Measurements from ENCODE around the gene PAPPA2.

Gene PAPPA2

DNA sequence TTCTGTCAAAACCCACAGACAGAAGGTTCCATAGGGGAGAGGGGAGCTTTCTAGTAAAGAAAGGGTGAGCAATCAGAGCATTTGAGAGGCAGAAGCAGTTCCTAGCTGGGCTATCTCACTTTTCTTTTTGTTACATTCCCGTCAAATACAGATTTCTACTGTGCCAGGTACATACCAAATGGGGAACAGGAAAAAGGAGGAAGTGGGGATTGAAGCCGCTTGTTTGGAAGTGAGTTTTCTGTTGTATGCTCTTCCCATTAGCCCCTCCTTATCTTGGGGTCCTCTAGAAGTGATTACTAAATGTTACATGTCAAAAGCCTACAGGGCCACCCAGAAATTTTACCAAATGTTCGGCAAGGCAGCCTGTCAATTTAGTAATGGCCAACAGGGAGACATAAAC, 116.1 kb downstream of the PAPPA2 start:
- no peak for DNase-seq (ENCODE audit: extremely low read depth, low read depth)
- TF ChIP-seq, protein P1, sequence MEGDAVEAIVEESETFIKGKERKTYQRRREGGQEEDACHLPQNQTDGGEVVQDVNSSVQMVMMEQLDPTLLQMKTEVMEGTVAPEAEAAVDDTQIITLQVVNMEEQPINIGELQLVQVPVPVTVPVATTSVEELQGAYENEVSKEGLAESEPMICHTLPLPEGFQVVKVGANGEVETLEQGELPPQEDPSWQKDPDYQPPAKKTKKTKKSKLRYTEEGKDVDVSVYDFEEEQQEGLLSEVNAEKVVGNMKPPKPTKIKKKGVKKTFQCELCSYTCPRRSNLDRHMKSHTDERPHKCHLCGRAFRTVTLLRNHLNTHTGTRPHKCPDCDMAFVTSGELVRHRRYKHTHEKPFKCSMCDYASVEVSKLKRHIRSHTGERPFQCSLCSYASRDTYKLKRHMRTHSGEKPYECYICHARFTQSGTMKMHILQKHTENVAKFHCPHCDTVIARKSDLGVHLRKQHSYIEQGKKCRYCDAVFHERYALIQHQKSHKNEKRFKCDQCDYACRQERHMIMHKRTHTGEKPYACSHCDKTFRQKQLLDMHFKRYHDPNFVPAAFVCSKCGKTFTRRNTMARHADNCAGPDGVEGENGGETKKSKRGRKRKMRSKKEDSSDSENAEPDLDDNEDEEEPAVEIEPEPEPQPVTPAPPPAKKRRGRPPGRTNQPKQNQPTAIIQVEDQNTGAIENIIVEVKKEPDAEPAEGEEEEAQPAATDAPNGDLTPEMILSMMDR (IDR thresholded peaks at IDR 0.05; ENCODE audit: low read depth, low read length), result no peak

DNA sequence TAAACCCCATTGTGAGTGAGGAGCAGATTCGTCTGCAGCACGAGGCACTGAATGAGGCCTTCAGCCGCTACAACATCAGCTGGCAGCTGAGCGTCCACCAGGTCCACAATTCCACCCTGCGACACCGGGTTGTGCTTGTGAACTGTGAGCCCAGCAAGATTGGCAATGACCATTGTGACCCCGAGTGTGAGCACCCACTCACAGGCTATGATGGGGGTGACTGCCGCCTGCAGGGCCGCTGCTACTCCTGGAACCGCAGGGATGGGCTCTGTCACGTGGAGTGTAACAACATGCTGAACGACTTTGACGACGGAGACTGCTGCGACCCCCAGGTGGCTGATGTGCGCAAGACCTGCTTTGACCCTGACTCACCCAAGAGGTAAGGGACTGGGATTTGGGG, 132.2 kb downstream of the PAPPA2 start:
- no peak for DNase-seq (ENCODE audit: extremely low read depth, low read depth)
- TF ChIP-seq, protein P1 (IDR thresholded peaks at IDR 0.05; ENCODE audit: low read depth, low read length), result no peak

GRCh38 chr1:176601348-176601747, 138.4 kb downstream of the PAPPA2 start:
- no peak for DNase-seq (ENCODE audit: extremely low read depth, low read depth)
- TF ChIP-seq, protein P1 (IDR thresholded peaks at IDR 0.05; ENCODE audit: low read depth, low read length), result no peak

DNA sequence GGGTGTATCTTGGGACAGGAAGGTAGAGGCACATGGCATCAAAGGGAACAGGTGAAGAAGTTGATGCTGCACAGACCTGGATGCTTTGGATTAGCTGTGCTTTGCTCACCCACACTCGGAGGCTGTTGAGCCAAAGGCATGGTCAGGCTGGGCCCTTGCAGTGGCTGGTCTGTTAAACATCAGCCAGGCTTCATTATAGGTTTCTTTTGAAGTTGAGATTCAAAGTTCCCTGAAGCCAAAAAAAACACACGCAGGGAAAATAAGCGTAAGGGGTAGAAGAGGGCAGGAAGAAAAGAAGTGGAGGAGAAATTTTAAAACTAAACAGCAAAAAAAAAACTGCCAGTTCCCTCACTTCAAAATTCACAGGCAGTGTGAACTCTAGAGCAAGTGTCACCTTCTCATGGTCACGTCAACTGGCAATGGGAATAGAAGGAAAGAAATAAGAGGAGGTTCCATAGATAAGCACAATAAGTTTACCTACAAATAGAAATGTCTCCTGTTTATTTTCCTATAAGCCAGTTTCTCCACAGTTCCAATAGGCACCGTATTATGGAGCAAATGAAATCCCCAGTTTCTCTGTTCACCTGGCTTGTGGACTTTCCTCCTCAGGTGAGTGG, 139.5 kb downstream of the PAPPA2 start:
- TF ChIP-seq, protein P1 (IDR thresholded peaks at IDR 0.05; ENCODE audit: low read depth, low read length), result no peak
- no peak for DNase-seq (ENCODE audit: extremely low read depth, low read depth)

GRCh38 chr1:176603696-176604095, 140.7 kb downstream of the PAPPA2 start:
- TF ChIP-seq, protein P1 (IDR thresholded peaks at IDR 0.05; ENCODE audit: low read depth, low read length), result no peak
- DNase-seq (ENCODE audit: extremely low read depth, low read depth), result no peak

DNA sequence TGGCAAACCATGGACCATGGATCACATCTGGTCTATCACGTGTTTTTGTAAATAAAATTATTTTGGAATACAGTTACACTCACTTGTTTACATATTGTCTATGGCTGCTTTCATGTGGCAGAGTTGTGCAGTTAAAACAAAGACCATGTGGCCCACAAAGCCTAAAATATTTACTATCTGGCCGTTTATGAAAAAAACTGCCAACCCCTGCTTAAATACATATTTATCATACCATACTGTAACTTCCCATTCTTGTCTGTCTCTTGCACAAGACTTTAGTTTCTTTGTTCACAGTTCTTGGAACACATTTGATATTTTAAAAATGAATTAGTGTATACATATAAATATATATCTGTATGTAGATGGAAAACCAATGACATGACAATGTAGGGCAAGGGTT, 141.5 kb downstream of the PAPPA2 start:
- DNase-seq (ENCODE audit: extremely low read depth, low read depth), result no peak
- TF ChIP-seq, protein P1 (IDR thresholded peaks at IDR 0.05; ENCODE audit: low read depth, low read length), result no peak

DNA sequence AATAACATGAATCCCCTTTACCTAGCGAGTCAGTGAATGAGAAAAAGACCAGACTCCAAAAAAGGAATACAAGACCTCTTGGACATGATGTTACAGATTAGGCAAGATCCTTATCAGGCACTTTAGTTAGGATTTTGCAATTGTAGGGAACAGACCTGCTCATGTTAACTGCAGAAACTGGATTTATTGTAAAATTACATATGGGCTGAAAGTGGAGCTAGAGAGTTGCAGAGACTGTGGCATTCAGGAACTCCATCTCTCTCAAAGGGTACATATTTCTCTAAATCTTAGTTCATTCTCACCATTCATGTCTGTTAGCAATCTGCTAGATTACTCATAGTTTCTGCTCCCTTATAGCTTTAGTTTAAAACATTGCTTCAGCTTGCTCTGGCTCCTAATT, 142.2 kb downstream of the PAPPA2 start:
- no peak for DNase-seq (ENCODE audit: extremely low read depth, low read depth)
- TF ChIP-seq, protein P1 (IDR thresholded peaks at IDR 0.05; ENCODE audit: low read depth, low read length), result no peak

Measured in AG09319 (cell line).